ENCODE data around the gene GLB1L. TPM values are rescaled to one million over a fixed set of nuclear protein-coding genes. Genes with fewer than 3 reads are reported as not detected.
"Not testable (repeated sequence)": the region's sequence is repeated elsewhere in the genome, so short reads cannot be mapped to it uniquely, and the experiment has no call there.

Gene GLB1L
- total RNA-seq, 1 experiment from 2014 or later: 4.9 TPM

GRCh38 chr2:219204425-219205164 lies 40.6 kb downstream of the GLB1L start:
- H3K9me3 Mint-ChIP-seq (ENCODE audit: unreplicated experiment): no peaks in the 10 kb centered on the region
- no peak for DNase-seq (ENCODE audit: unreplicated experiment)
- no peak overlapping the region for H3K27ac Mint-ChIP-seq (ENCODE audit: low read depth, unreplicated experiment)
- ChIA-PET POLR2A (interaction anchor here (1.3 to 1.4 kb wide), 2 partner anchors 25 to 29 kb away, joined by 3 read pairs; no protein-coding TSS in a partner anchor), CTCF (interaction anchor here (0.6 to 2.0 kb wide), 2 partner anchors 10 to 24 kb away, joined by 3 to 6 read pairs; no protein-coding TSS in a partner anchor)
- H3K4me3 Mint-ChIP-seq (ENCODE audit: unreplicated experiment): no peak overlapping the region
- no peaks in the 10 kb centered on the region for H3K27me3 Mint-ChIP-seq (ENCODE audit: insufficient read depth, unreplicated experiment)
- H3K36me3 Mint-ChIP-seq (ENCODE audit: insufficient read depth, unreplicated experiment): peaks cover 14% of the 10 kb centered on the region
- intact Hi-C loops (cut with micrococcal nuclease): no loop called here
- TF ChIP-seq CTCF (IDR thresholded peaks at IDR 0.05; ENCODE audit: unreplicated experiment): no peak
- BruUV-seq (replicated peaks): no TSS peak
- peaks cover 15% of the 10 kb centered on the region for H3K4me1 Mint-ChIP-seq (ENCODE audit: insufficient read depth, unreplicated experiment)

GRCh38 chr2:219201331-219201730 lies 43.9 kb downstream of the GLB1L start:
- intact Hi-C loops (cut with micrococcal nuclease); H3K27me3 Mint-ChIP-seq (ENCODE audit: insufficient read depth, unreplicated experiment); H3K4me3 Mint-ChIP-seq (ENCODE audit: unreplicated experiment); DNase-seq (ENCODE audit: unreplicated experiment); H3K27ac Mint-ChIP-seq (ENCODE audit: low read depth, unreplicated experiment); H3K36me3 Mint-ChIP-seq (ENCODE audit: insufficient read depth, unreplicated experiment); BruUV-seq (replicated peaks); H3K9me3 Mint-ChIP-seq (ENCODE audit: unreplicated experiment); H3K4me1 Mint-ChIP-seq (ENCODE audit: insufficient read depth, unreplicated experiment): not testable (repeated sequence)
- ChIA-PET POLR2A (interaction anchor here (0.7 kb wide), 1 partner anchor 9 kb away, joined by 3 read pairs; no protein-coding TSS in a partner anchor), CTCF (interaction anchor here (1.0 to 1.2 kb wide), 2 partner anchors 19 to 98 kb away, joined by 3 to 6 read pairs; no protein-coding TSS in a partner anchor)

GRCh38 chr2:219200502-219201326 lies 44.5 kb downstream of the GLB1L start:
- H3K27me3 Mint-ChIP-seq (ENCODE audit: insufficient read depth, unreplicated experiment); H3K27ac Mint-ChIP-seq (ENCODE audit: low read depth, unreplicated experiment); H3K36me3 Mint-ChIP-seq (ENCODE audit: insufficient read depth, unreplicated experiment); H3K4me1 Mint-ChIP-seq (ENCODE audit: insufficient read depth, unreplicated experiment); H3K9me3 Mint-ChIP-seq (ENCODE audit: unreplicated experiment); intact Hi-C loops (cut with micrococcal nuclease); H3K4me3 Mint-ChIP-seq (ENCODE audit: unreplicated experiment); BruUV-seq (replicated peaks); DNase-seq (ENCODE audit: unreplicated experiment): not testable (repeated sequence)
- POLR2A ChIA-PET: interaction anchor here (0.7 kb wide), 2 partner anchors 8 to 22 kb away, joined by 3 read pairs; no protein-coding TSS in a partner anchor
- CTCF ChIA-PET: interaction anchor here (1.0 to 1.2 kb wide), 2 partner anchors 19 to 99 kb away, joined by 3 to 6 read pairs; no protein-coding TSS in a partner anchor

- H3K27ac Mint-ChIP-seq (ENCODE audit: low read depth, unreplicated experiment): no peak overlapping the region
- no peaks in the 10 kb centered on the region for H3K4me1 Mint-ChIP-seq (ENCODE audit: insufficient read depth, unreplicated experiment)
- no peak for DNase-seq (ENCODE audit: unreplicated experiment)
- H3K9me3 Mint-ChIP-seq (ENCODE audit: unreplicated experiment): no peaks in the 10 kb centered on the region
- no peaks in the 10 kb centered on the region for H3K36me3 Mint-ChIP-seq (ENCODE audit: insufficient read depth, unreplicated experiment)
- BruUV-seq (replicated peaks): no TSS peak
- no peak for TF ChIP-seq CTCF (IDR thresholded peaks at IDR 0.05; ENCODE audit: unreplicated experiment)
- no peak overlapping the region for H3K4me3 Mint-ChIP-seq (ENCODE audit: unreplicated experiment)
- intact Hi-C loops (cut with micrococcal nuclease): no loop called here
- H3K27me3 Mint-ChIP-seq (ENCODE audit: insufficient read depth, unreplicated experiment): no peaks in the 10 kb centered on the region
- ChIA-PET POLR2A (interaction anchor here (1.1 to 1.2 kb wide), 2 partner anchors 24 to 33 kb away, joined by 3 to 5 read pairs; no protein-coding TSS in a partner anchor), CTCF (interaction anchor here (1.0 to 1.2 kb wide), 3 partner anchors 18 to 95 kb away, joined by 3 to 6 read pairs (median 3); no protein-coding TSS in a partner anchor)
Measured at GRCh38 chr2:219199470-219200211, 45.6 kb downstream of the GLB1L start.

All from MCF 10A (cell line).